Esophagus squamous epithelium (tissue), 5 donors: ENCODE data around the gene PDGFRB. TPM values are rescaled to one million over a fixed set of nuclear protein-coding genes. Genes with fewer than 3 reads are reported as not detected.
A peak's percentile ranks its signal among the peaks of the same experiment; 100 is the strongest.

Source experiments
- DNase-seq: peaks from one replicate; lab custom pipeline; 2025; lab: John Stamatoyannopoulos, UW
- H3K27ac ChIP-seq, 4 donors: fragments of 200-600 bp; sonication (generic); one replicate each; pipeline ENCODE4 v1.5.1; 2016 to 2019; ENCODE audit warnings: mild to moderate bottlenecking in 1 of 4
- H3K27me3 ChIP-seq, 4 donors: fragments of 200-600 bp; sonication (generic); 1 replicate in 3 of 4; 2 replicates in 1 of 4; pipeline versions ENCODE4 v1.5.1 to v1.6.0; 2017 to 2021; ENCODE audit warnings: antibody characterized with exemption in 1 of 4
- H3K36me3 ChIP-seq, 3 donors: fragments of 200-600 bp; sonication (generic); one replicate each; pipeline ENCODE4 v1.5.1; 2016 to 2019
- H3K4me1 ChIP-seq, 3 donors: fragments of 200-600 bp; sonication (generic); one replicate each; pipeline ENCODE4 v1.5.1; 2017 to 2019
- H3K4me3 ChIP-seq, 4 donors: fragments of 200-600 bp; sonication (generic); 1 replicate in 3 of 4; 2 replicates in 1 of 4; pipeline ENCODE4 v1.5.1; 2016 to 2019; ENCODE audit warnings: mild to moderate bottlenecking in 2 of 4, moderate library complexity in 1 of 4
- H3K9me3 ChIP-seq, 3 donors: fragments of 200-600 bp; sonication (generic); one replicate each; pipeline ENCODE4 v1.5.1; 2016 to 2019
- CTCF ChIP-seq, 6 experiments: fragments of 450-650 bp in 4 of 6; fragments of 200-600 bp in 2 of 6; sonication (generic) in 2 of 6; IDR thresholded peaks; one replicate each; pipeline ENCODE4 v1.5.1; 2016 to 2019; ENCODE audit warnings: antibody characterized with exemption in 6 of 6, mild to moderate bottlenecking in 4 of 6, moderate library complexity in 4 of 6
- POLR2A ChIP-seq, 4 donors: fragments of 450-650 bp; IDR thresholded peaks; one replicate each; pipeline ENCODE4 v1.6.1; 2017; ENCODE audit warnings: antibody characterized with exemption in 4 of 4, mild to moderate bottlenecking in 4 of 4, moderate library complexity in 3 of 4
- WGBS, 2 donors: methylation state at CpG; one replicate each; pipeline ENCODE4 v1.1.5; 2018; 5-methylcytosine and 5-hydroxymethylcytosine counted together
- intact Hi-C: fragments of 100-400 bp; cut with DNase I; formaldehyde crosslinking; loops from one replicate; pipeline ENCODE4 v1.15.0; 2022
- total RNA-seq, 4 donors: library from RNA; depleted of rRNA; stranded (reverse); fragments of >200 nt; gene quantifications; one replicate each; pipeline ENCODE4 v1.1.0, GENCODE V29; 2016
- donor health status: DM: yes; HTN: yes; CAD: no.

The PDGFRB gene
- total RNA-seq, 4 donors from 2014 or later: 5.6 to 51.7 (median 31.0) TPM

- Histone ChIP-seq H3K27ac (peak overlapping the region; percentile 65 to 94 (median 89)), H3K27me3 (peaks cover 0 to 7% (median 0%) of the 10 kb centered on the region in 4 donors), H3K4me3 (peak overlapping the region in 3 of 4 donors; percentile 10 to 47 (median 16)), H3K9me3 (no peaks in the 10 kb centered on the region), H3K4me1 (peaks cover 9 to 100% (median 65%) of the 10 kb centered on the region in 3 donors), H3K36me3 (no peaks in the 10 kb centered on the region)
- TF ChIP-seq POLR2A (IDR thresholded peaks at IDR 0.05) (no peak), CTCF (IDR thresholded peaks at IDR 0.05) (no peak)
- 53 to 82% methylated on average over 13 to 16 of the region's 20 CpGs for WGBS, 2 donors
- DNase-seq: no peak
- intact Hi-C loops: no loop called here
Observed at GRCh38 chr5:150143350-150144245, 12.0 kb downstream of the PDGFRB start.

- peak overlapping the region in 1 of 4 donors; percentile 47 for H3K4me3 ChIP-seq
- 42 to 53% methylated on average over 4 of the region's 4 CpGs for WGBS, 2 donors
- peaks cover 9 to 100% (median 69%) of the 10 kb centered on the region in 3 donors for H3K4me1 ChIP-seq
- H3K27me3 ChIP-seq: peaks cover 0 to 9% (median 0%) of the 10 kb centered on the region in 4 donors
- no peaks in the 10 kb centered on the region for H3K36me3 ChIP-seq
- DNase-seq: no peak
- TF ChIP-seq CTCF (IDR thresholded peaks at IDR 0.05): no peak
- TF ChIP-seq POLR2A (IDR thresholded peaks at IDR 0.05): no peak
- intact Hi-C loops: no loop called here
- H3K27ac ChIP-seq: peak overlapping the region; percentile 65 to 94 (median 89)
- H3K9me3 ChIP-seq: no peaks in the 10 kb centered on the region
Observed at GRCh38 chr5:150142959-150143349, 12.7 kb downstream of the PDGFRB start.

GRCh38 chr5:150142185-150142958 lies 13.3 kb downstream of the PDGFRB start:
- TF ChIP-seq CTCF (IDR thresholded peaks at IDR 0.05) (no peak), POLR2A (IDR thresholded peaks at IDR 0.05) (peak in 1 of 4 donors; percentile 18)
- Histone ChIP-seq H3K4me1 (peaks cover 13 to 100% (median 74%) of the 10 kb centered on the region in 3 donors), H3K4me3 (no peak overlapping the region), H3K27me3 (peaks cover 0 to 13% (median 0%) of the 10 kb centered on the region in 4 donors), H3K27ac (peak overlapping the region; percentile 65 to 94 (median 89)), H3K9me3 (no peaks in the 10 kb centered on the region), H3K36me3 (no peaks in the 10 kb centered on the region)
- intact Hi-C loops: no loop called here
- 69 to 74% methylated on average over 13 to 14 of the region's 14 CpGs for WGBS, 2 donors
- no peak for DNase-seq

GRCh38 chr5:150141544-150142184 lies 14.0 kb downstream of the PDGFRB start:
- Histone ChIP-seq H3K27ac (peak overlapping the region; percentile 65 to 94 (median 89)), H3K4me3 (no peak overlapping the region), H3K9me3 (no peaks in the 10 kb centered on the region), H3K27me3 (peaks cover 0 to 17% (median 0%) of the 10 kb centered on the region in 4 donors), H3K4me1 (peaks cover 18 to 100% (median 75%) of the 10 kb centered on the region in 3 donors), H3K36me3 (no peaks in the 10 kb centered on the region)
- WGBS, 2 donors: 68 to 75% methylated on average over 9 of the region's 9 CpGs
- intact Hi-C loops: no loop called here
- no peak for TF ChIP-seq CTCF (IDR thresholded peaks at IDR 0.05)
- no peak for TF ChIP-seq POLR2A (IDR thresholded peaks at IDR 0.05)
- no peak for DNase-seq
